Measurements from ENCODE around the gene RRAGD. TPM values are rescaled to one million over a fixed set of nuclear protein-coding genes. Genes with fewer than 3 reads are reported as not detected.

Gene RRAGD
- total and polyA plus RNA-seq, 2 of the 8 experiments (the other 6 are each of a cell fraction or from before 2014, with no cell fraction given): 7.2 to 30.8 TPM

GRCh38 chr6:89387516-89388201, 24.4 kb downstream of the RRAGD start:
- H3K14ac ChIP-seq (ENCODE audit: insufficient read length): no peak overlapping the region
- H4K8ac ChIP-seq (ENCODE audit: extremely low read depth, insufficient read depth, low read length): no peak overlapping the region
- H2BK5ac ChIP-seq (ENCODE audit: low read depth, low read length): no peak overlapping the region
- 94% methylated on average over 9 of the region's 9 CpGs; no CpG with 5 or more reads in 1 of the 2 experiments for WGBS, 2 experiments (ENCODE audit: extremely low coverage in 1 of 2, insufficient coverage in 1 of 2, insufficient read length in 1 of 2, insufficient replicate concordance in 2 of 2, low coverage in 1 of 2, low lambda C conversion rate in 2 of 2, missing lambda C conversion rate in 1 of 2)
- no peak overlapping the region for H3K4me3 ChIP-seq (ENCODE audit: extremely low read depth in 1 of 4, insufficient read depth in 2 of 4, low read depth in 3 of 4, low read length in 4 of 4)
- H3K9me3 ChIP-seq (ENCODE audit: insufficient read depth in 2 of 2, low read depth in 1 of 2, low read length in 1 of 2): no peaks in the 10 kb centered on the region
- 0 out of 2 replicates have a peak overlapping the region, but pooled peaks have one; percentile 23 for H2BK15ac ChIP-seq (ENCODE audit: low read length)
- TF ChIP-seq RFX5 (IDR thresholded peaks at IDR 0.05; ENCODE audit: borderline replicate concordance, low read depth, low read length): no peak
- TF ChIP-seq SP2 (IDR thresholded peaks at IDR 0.05; ENCODE audit: low read length): no peak
- H2AFZ ChIP-seq (ENCODE audit: low read length): no peak overlapping the region
- no peak overlapping the region for H2BK120ac ChIP-seq (replicated peaks; ENCODE audit: low read depth, low read length)
- no peak overlapping the region for H3K4me2 ChIP-seq (ENCODE audit: insufficient read depth in 1 of 2, low read depth in 2 of 2, low read length in 2 of 2)
- H3K27me3 ChIP-seq (replicated peaks in 1 of 4; ENCODE audit: control insufficient read depth in 3 of 4, extremely low read depth in 1 of 4, insufficient read depth in 3 of 4, low read length in 3 of 4): no peaks in the 10 kb centered on the region
- peak in 1 of 2 experiments; percentile 29 for DNase-seq (ENCODE audit: low read depth in 1 of 2, low spot score in 2 of 2)
- H3K56ac ChIP-seq (replicated peaks; ENCODE audit: insufficient read length, low read depth, low read length): no peak overlapping the region
- no peak overlapping the region for H2BK12ac ChIP-seq (ENCODE audit: low read depth, low read length)
- H3K4me1 ChIP-seq (replicated peaks in 1 of 4; ENCODE audit: control insufficient read depth in 3 of 4, insufficient read depth in 4 of 4, low read length in 3 of 4): peaks cover 0 to 3% (median 1%) of the 10 kb centered on the region in 4 experiments; a peak in 1 of 7 replicates
- H3K9ac ChIP-seq (replicated peaks in 1 of 4; ENCODE audit: extremely low read depth in 1 of 4, low read depth in 3 of 4, low read length in 3 of 4): no peak overlapping the region
- H4K5ac ChIP-seq (ENCODE audit: insufficient read length, low read depth, low read length): no peak overlapping the region
- no peaks in the 10 kb centered on the region for H3K79me2 ChIP-seq (ENCODE audit: control insufficient read depth in 1 of 2, insufficient read depth in 2 of 2, low read length in 2 of 2)
- H3K4ac ChIP-seq (replicated peaks; ENCODE audit: insufficient read length, low read depth, low read length): no peak overlapping the region
- POLR2A ChIA-PET (ENCODE audit: partially characterized antibody): no interaction called here
- no peaks in the 10 kb centered on the region for H4K20me1 ChIP-seq (replicated peaks in 1 of 2; ENCODE audit: control insufficient read depth in 1 of 2, insufficient read depth in 2 of 2, low read length in 2 of 2)
- no peak overlapping the region for H4K91ac ChIP-seq (replicated peaks; ENCODE audit: insufficient read length, low read length)
- FAIRE-seq: no peak
- H2BK20ac ChIP-seq (ENCODE audit: low read length): no peak overlapping the region
- no peak overlapping the region for H2AK5ac ChIP-seq (ENCODE audit: low read depth, low read length)
- H3K23ac ChIP-seq (ENCODE audit: insufficient read length): no peak overlapping the region
- no peak overlapping the region for H3K18ac ChIP-seq (ENCODE audit: extremely low read depth, low read length)
- H3K79me1 ChIP-seq (ENCODE audit: low read depth, low read length): no peaks in the 10 kb centered on the region
- no peaks in the 10 kb centered on the region for H3K23me2 ChIP-seq (ENCODE audit: low read depth, low read length)
- no peak overlapping the region for H3K27ac ChIP-seq (ENCODE audit: low read depth, low read length)
- H3K36me3 ChIP-seq (ENCODE audit: control insufficient read depth in 2 of 4, insufficient read depth in 4 of 4, low read length in 3 of 4): peaks cover 0 to 4% (median 0%) of the 10 kb centered on the region in 4 experiments; a peak in 1 of 8 replicates
- CTCF ChIA-PET (ENCODE audit: partially characterized antibody): interaction anchor here (0.8 to 3.4 kb wide), 4 partner anchors 12 to 110 kb away, joined by 3 to 11 read pairs (median 4); no protein-coding TSS in a partner anchor
